Neural crest cell (in vitro differentiated cells): ENCODE measurements around the gene EPB41L3. TPM values are rescaled to one million over a fixed set of nuclear protein-coding genes. Genes with fewer than 3 reads are reported as not detected.
A peak's percentile ranks its signal among the peaks of the same experiment; 100 is the strongest.

ENCODE experiments used
- DNase-seq: peaks from one replicate; pipeline ENCODE4 v3.0.0; 2021; ENCODE audit warnings: low read depth, mixed read lengths, low spot score
- H3K27ac Mint-ChIP-seq: one replicate; pipeline ENCODE4 v1.8.0; 2021; ENCODE audit warnings: mild to moderate bottlenecking, mixed read lengths; ENCODE audit not compliant: unreplicated experiment
- H3K27me3 Mint-ChIP-seq: 2 replicates; pipeline ENCODE4 v1.8.0; 2021; ENCODE audit warnings: low read depth, mild to moderate bottlenecking, mixed read lengths
- H3K36me3 Mint-ChIP-seq: 2 replicates; pipeline ENCODE4 v1.8.0; 2021; ENCODE audit warnings: low read depth, mild to moderate bottlenecking, mixed read lengths
- H3K4me1 Mint-ChIP-seq: 2 replicates; pipeline ENCODE4 v1.8.0; 2021; ENCODE audit warnings: mixed read lengths
- H3K4me3 Mint-ChIP-seq: one replicate; pipeline ENCODE4 v1.8.0; 2021; ENCODE audit warnings: mild to moderate bottlenecking, mixed read lengths
- H3K9me3 Mint-ChIP-seq: 2 replicates; pipeline ENCODE4 v1.8.0; 2021; ENCODE audit warnings: mixed read lengths
- total RNA-seq: library from RNA; stranded (reverse); gene quantifications from 2 replicates; pipeline ENCODE4 v1.2.1, GENCODE V29; 2021
- TF ChIP-seq, protein P1 (sequence below): fragments of 200-600 bp; sonication (generic); conservative IDR thresholded peaks from 2 replicates; pipeline ENCODE4 v1.5.0; 2021; ENCODE audit warnings: antibody characterized with exemption, mild to moderate bottlenecking

The EPB41L3 gene
- total RNA-seq, 1 donor from 2014 or later = 13.1 TPM

DNA sequence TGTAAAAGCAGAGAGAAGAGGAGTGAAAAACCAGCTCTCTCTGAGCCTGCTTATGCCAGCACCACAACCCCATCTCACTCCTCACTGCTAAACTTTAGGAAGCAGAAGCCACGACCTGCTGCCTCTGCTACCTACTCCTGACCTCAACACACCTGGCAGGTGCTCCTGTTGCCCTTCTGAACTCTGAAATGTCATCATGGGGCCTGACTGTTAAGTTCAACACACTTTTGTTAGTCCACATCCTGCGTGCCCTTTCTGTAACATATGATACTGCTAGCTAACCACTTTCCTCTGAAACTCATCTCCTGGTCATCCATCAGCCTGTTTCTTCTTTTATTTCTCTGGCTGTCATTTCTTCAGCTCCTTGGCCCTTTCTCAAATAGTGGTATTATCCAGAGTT is 118.1 kb downstream of the EPB41L3 start:
- TF ChIP-seq, protein P1, sequence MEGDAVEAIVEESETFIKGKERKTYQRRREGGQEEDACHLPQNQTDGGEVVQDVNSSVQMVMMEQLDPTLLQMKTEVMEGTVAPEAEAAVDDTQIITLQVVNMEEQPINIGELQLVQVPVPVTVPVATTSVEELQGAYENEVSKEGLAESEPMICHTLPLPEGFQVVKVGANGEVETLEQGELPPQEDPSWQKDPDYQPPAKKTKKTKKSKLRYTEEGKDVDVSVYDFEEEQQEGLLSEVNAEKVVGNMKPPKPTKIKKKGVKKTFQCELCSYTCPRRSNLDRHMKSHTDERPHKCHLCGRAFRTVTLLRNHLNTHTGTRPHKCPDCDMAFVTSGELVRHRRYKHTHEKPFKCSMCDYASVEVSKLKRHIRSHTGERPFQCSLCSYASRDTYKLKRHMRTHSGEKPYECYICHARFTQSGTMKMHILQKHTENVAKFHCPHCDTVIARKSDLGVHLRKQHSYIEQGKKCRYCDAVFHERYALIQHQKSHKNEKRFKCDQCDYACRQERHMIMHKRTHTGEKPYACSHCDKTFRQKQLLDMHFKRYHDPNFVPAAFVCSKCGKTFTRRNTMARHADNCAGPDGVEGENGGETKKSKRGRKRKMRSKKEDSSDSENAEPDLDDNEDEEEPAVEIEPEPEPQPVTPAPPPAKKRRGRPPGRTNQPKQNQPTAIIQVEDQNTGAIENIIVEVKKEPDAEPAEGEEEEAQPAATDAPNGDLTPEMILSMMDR = no peak
- H3K9me3 Mint-ChIP-seq = no peaks in the 10 kb centered on the region
- DNase-seq = no peak
- H3K4me3 Mint-ChIP-seq = no peak overlapping the region
- no peak overlapping the region for H3K27ac Mint-ChIP-seq
- H3K36me3 Mint-ChIP-seq = no peaks in the 10 kb centered on the region
- H3K27me3 Mint-ChIP-seq = no peaks in the 10 kb centered on the region
- H3K4me1 Mint-ChIP-seq = no peaks in the 10 kb centered on the region

DNA sequence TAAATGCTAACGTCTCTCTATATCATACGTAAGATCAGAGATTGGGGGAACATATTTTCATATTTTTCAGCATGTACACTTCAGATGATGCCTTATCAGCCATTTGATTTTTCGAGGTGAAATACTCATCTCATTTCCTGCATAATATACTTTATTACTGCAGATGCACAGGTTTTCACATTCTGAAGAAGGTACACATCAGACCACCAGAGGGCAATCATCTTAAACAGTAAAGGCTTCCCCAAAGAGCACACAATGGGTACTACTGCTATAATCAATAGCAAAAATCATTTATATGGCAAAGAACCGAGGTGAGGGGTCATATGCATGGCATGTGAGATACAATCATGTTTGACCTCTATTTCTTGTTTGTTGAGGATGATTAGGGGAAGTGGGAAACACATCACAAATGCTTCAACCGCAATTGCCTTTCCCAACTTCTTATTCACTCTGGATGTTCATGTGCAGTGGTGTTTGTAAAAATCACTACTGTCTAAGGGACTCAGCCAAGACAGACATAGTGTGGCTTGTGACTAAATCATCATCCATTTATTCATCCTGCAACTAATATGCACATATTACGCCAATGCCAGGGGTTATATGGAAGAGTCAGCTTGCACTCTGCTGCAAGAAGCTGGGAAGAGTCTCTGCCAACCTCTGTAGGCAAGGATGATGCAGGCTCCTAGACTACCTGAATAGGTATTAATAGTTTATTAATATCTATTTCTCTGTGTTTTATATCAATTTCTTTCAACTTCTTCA is 118.7 kb downstream of the EPB41L3 start:
- Mint-ChIP-seq H3K27ac (no peak overlapping the region), H3K27me3 (no peaks in the 10 kb centered on the region), H3K9me3 (no peaks in the 10 kb centered on the region), H3K36me3 (no peaks in the 10 kb centered on the region), H3K4me1 (no peaks in the 10 kb centered on the region), H3K4me3 (no peak overlapping the region)
- TF ChIP-seq, protein P1 = peak; percentile 72
- DNase-seq = no peak

DNA sequence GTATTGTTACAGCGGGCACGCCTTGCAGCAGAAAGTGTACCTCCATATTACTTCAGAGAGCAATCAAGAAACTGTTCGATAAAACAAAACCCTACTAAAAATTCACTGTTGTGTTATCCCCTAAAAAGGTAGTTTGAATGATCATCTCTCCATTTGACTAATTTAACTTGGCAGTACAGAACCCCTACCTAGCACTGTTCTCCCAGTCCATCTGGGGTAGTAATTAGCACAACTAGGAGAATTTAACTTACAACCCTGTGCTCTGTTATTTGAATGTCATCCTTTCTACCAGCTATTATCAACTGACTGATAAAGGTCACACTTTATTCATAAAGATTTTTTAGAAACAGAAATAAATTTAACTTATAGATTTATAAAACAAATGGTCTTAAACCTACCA is 121.2 kb downstream of the EPB41L3 start:
- no peaks in the 10 kb centered on the region for H3K9me3 Mint-ChIP-seq
- no peaks in the 10 kb centered on the region for H3K36me3 Mint-ChIP-seq
- TF ChIP-seq, protein P1 = no peak
- no peak for DNase-seq
- H3K4me3 Mint-ChIP-seq = no peak overlapping the region
- H3K27ac Mint-ChIP-seq = no peak overlapping the region
- no peaks in the 10 kb centered on the region for H3K27me3 Mint-ChIP-seq
- peaks cover 2% of the 10 kb centered on the region for H3K4me1 Mint-ChIP-seq

DNA sequence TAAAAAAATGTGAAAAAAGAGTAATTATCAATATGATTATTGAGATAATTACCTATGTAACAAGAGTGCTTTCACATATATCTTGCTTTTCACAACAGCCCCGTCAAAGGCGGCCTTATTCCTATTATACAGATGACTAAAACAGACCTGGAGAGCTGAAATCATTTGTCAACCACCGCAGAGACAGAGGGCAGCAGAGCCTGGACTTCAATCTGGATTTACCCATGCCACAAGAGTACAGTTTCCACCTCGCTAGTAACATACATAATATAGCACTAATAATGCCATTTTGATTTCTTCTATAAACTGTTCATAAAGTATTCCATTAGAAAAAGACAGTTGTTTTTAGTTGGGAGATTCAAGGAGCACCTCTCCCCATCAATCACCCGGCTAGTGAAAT is 121.8 kb downstream of the EPB41L3 start:
- no peaks in the 10 kb centered on the region for H3K9me3 Mint-ChIP-seq
- TF ChIP-seq, protein P1 = no peak

DNA sequence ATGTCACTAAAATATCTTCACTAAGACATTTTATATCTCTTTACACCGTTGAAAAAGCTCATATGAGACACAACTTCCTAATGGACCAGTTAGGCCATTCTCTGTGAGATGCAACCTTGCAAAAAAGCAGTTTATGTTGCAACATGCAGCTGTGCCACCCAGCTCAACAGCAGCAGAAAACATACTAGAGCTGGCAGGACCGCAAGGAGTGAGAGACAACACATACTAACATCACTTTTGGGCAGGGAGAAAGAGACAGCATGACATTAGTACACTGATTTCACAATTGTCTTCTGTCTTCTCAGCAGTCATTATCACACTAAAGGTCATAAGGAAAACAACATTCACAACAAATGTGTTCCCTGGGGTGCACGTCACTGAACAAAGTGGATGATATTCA is 122.9 kb downstream of the EPB41L3 start:
- TF ChIP-seq, protein P1 = no peak
- Mint-ChIP-seq H3K4me3 (no peak overlapping the region), H3K27ac (no peak overlapping the region), H3K9me3 (no peaks in the 10 kb centered on the region), H3K36me3 (no peaks in the 10 kb centered on the region), H3K4me1 (peaks cover 8% of the 10 kb centered on the region), H3K27me3 (no peaks in the 10 kb centered on the region)
- no peak for DNase-seq

More for the DNA sequence above, 121.8 kb downstream of the EPB41L3 start:
- Mint-ChIP-seq H3K27me3 (no peaks in the 10 kb centered on the region), H3K4me3 (no peak overlapping the region), H3K4me1 (peaks cover 6% of the 10 kb centered on the region), H3K36me3 (no peaks in the 10 kb centered on the region), H3K27ac (no peak overlapping the region)
- no peak for DNase-seq
